ENCODE data around the gene TOGARAM2. TPM values are rescaled to one million over a fixed set of nuclear protein-coding genes. Genes with fewer than 3 reads are reported as not detected.

TOGARAM2 gene
- total RNA-seq, 5 donors from 2014 or later (not counting 1 experiment from before 2014, with no cell fraction given): 1.7 to 5.2 (median 2.7) TPM

- H3K4me1 ChIP-seq (ENCODE audit: control insufficient read depth in 1 of 2, extremely low read depth in 1 of 2, insufficient read depth in 2 of 2, low read length in 2 of 2): no peaks in the 10 kb centered on the region
- no peaks in the 10 kb centered on the region for H3K36me3 ChIP-seq (ENCODE audit: control insufficient read depth in 2 of 2, extremely low read depth in 1 of 2, insufficient read depth in 1 of 2, low read length in 1 of 2)
- Mint-ChIP-seq H3K27ac (no peak overlapping the region), H3K4me1 (peaks cover 6 to 11% (median 9%) of the 10 kb centered on the region in 3 donors), H3K27me3 (no peaks in the 10 kb centered on the region), H3K4me3 (no peak overlapping the region), H3K9me3 (no peaks in the 10 kb centered on the region), H3K36me3 (no peaks in the 10 kb centered on the region)
- no peaks in the 10 kb centered on the region for H3K9me3 ChIP-seq
- ChIA-PET POLR2A (no interaction called here), CTCF (no interaction called here)
- no peaks in the 10 kb centered on the region for H3K27me3 ChIP-seq (replicated peaks in 1 of 2; ENCODE audit: control insufficient read depth in 2 of 2, extremely low read depth in 1 of 2, insufficient read depth in 2 of 2, low read length in 1 of 2)
- H3K27ac ChIP-seq (ENCODE audit: low read length): no peak overlapping the region
- ATAC-seq (replicated peaks in 1 of 4) (no peak), DNase-seq (no peak)
- no peak overlapping the region for H3K4me3 ChIP-seq (ENCODE audit: control insufficient read depth in 1 of 2, extremely low read depth in 1 of 2, low read length in 1 of 2)
- no CpG with 5 or more reads among the region's 3 CpGs for WGBS (ENCODE audit: insufficient coverage)
These were observed 80.5 kb downstream of the TOGARAM2 start for GRCh38 chr2:29061616-29062015.

GRCh38 chr2:29062371-29062770, 81.3 kb downstream of the TOGARAM2 start:
- H3K9me3 Mint-ChIP-seq: no peaks in the 10 kb centered on the region
- H3K4me3 Mint-ChIP-seq: no peak overlapping the region
- H3K4me1 Mint-ChIP-seq: peaks cover 6 to 11% (median 9%) of the 10 kb centered on the region in 3 donors
- DNase-seq (no peak), ATAC-seq (replicated peaks in 1 of 4) (no peak)
- Histone ChIP-seq H3K4me1 (ENCODE audit: control insufficient read depth in 1 of 2, extremely low read depth in 1 of 2, insufficient read depth in 2 of 2, low read length in 2 of 2) (no peaks in the 10 kb centered on the region), H3K9me3 (no peaks in the 10 kb centered on the region), H3K27me3 (replicated peaks in 1 of 2; ENCODE audit: control insufficient read depth in 2 of 2, extremely low read depth in 1 of 2, insufficient read depth in 2 of 2, low read length in 1 of 2) (no peaks in the 10 kb centered on the region), H3K4me3 (ENCODE audit: control insufficient read depth in 1 of 2, extremely low read depth in 1 of 2, low read length in 1 of 2) (no peak overlapping the region), H3K36me3 (ENCODE audit: control insufficient read depth in 2 of 2, extremely low read depth in 1 of 2, insufficient read depth in 1 of 2, low read length in 1 of 2) (no peaks in the 10 kb centered on the region), H3K27ac (ENCODE audit: low read length) (no peak overlapping the region)
- ChIA-PET POLR2A (no interaction called here), CTCF (no interaction called here)
- 92% methylated on average over 8 of the region's 10 CpGs for WGBS (ENCODE audit: insufficient coverage)
- no peaks in the 10 kb centered on the region for H3K27me3 Mint-ChIP-seq
- no peaks in the 10 kb centered on the region for H3K36me3 Mint-ChIP-seq
- H3K27ac Mint-ChIP-seq: no peak overlapping the region

GRCh38 chr2:29063056-29063455, 82.0 kb downstream of the TOGARAM2 start:
- 93% methylated on average over 6 of the region's 6 CpGs for WGBS (ENCODE audit: insufficient coverage)
- Mint-ChIP-seq H3K9me3 (no peaks in the 10 kb centered on the region), H3K36me3 (no peaks in the 10 kb centered on the region), H3K27ac (no peak overlapping the region), H3K27me3 (no peaks in the 10 kb centered on the region), H3K4me3 (no peak overlapping the region), H3K4me1 (peaks cover 6 to 11% (median 9%) of the 10 kb centered on the region in 3 donors)
- Histone ChIP-seq H3K27me3 (replicated peaks in 1 of 2; ENCODE audit: control insufficient read depth in 2 of 2, extremely low read depth in 1 of 2, insufficient read depth in 2 of 2, low read length in 1 of 2) (no peaks in the 10 kb centered on the region), H3K4me1 (ENCODE audit: control insufficient read depth in 1 of 2, extremely low read depth in 1 of 2, insufficient read depth in 2 of 2, low read length in 2 of 2) (no peaks in the 10 kb centered on the region), H3K4me3 (ENCODE audit: control insufficient read depth in 1 of 2, extremely low read depth in 1 of 2, low read length in 1 of 2) (no peak overlapping the region), H3K9me3 (no peaks in the 10 kb centered on the region), H3K27ac (ENCODE audit: low read length) (no peak overlapping the region), H3K36me3 (ENCODE audit: control insufficient read depth in 2 of 2, extremely low read depth in 1 of 2, insufficient read depth in 1 of 2, low read length in 1 of 2) (no peaks in the 10 kb centered on the region)
- DNase-seq (no peak), ATAC-seq (replicated peaks in 1 of 4) (no peak)
- ChIA-PET CTCF (no interaction called here), POLR2A (no interaction called here)

GRCh38 chr2:29063646-29064345, 82.7 kb downstream of the TOGARAM2 start:
- H3K27ac Mint-ChIP-seq: no peak overlapping the region
- no peaks in the 10 kb centered on the region for H3K27me3 Mint-ChIP-seq
- no peaks in the 10 kb centered on the region for H3K36me3 ChIP-seq (ENCODE audit: control insufficient read depth in 2 of 2, extremely low read depth in 1 of 2, insufficient read depth in 1 of 2, low read length in 1 of 2)
- H3K4me3 ChIP-seq (ENCODE audit: control insufficient read depth in 1 of 2, extremely low read depth in 1 of 2, low read length in 1 of 2): no peak overlapping the region
- no peaks in the 10 kb centered on the region for H3K9me3 ChIP-seq
- ChIA-PET POLR2A (no interaction called here), CTCF (no interaction called here)
- H3K27ac ChIP-seq (ENCODE audit: low read length): no peak overlapping the region
- H3K36me3 Mint-ChIP-seq: no peaks in the 10 kb centered on the region
- DNase-seq (no peak), ATAC-seq (replicated peaks in 1 of 4) (no peak)
- H3K4me1 ChIP-seq (ENCODE audit: control insufficient read depth in 1 of 2, extremely low read depth in 1 of 2, insufficient read depth in 2 of 2, low read length in 2 of 2): no peaks in the 10 kb centered on the region
- no peaks in the 10 kb centered on the region for H3K9me3 Mint-ChIP-seq
- no peaks in the 10 kb centered on the region for H3K27me3 ChIP-seq (replicated peaks in 1 of 2; ENCODE audit: control insufficient read depth in 2 of 2, extremely low read depth in 1 of 2, insufficient read depth in 2 of 2, low read length in 1 of 2)
- WGBS (ENCODE audit: insufficient coverage): 87% methylated on average over 10 of the region's 20 CpGs
- H3K4me3 Mint-ChIP-seq: no peak overlapping the region
- peaks cover 6 to 11% (median 9%) of the 10 kb centered on the region in 3 donors for H3K4me1 Mint-ChIP-seq

GRCh38 chr2:29064346-29064715, 83.2 kb downstream of the TOGARAM2 start:
- H3K27ac Mint-ChIP-seq: no peak overlapping the region

GRCh38 chr2:29064746-29065067, 83.6 kb downstream of the TOGARAM2 start:
- no peaks in the 10 kb centered on the region for H3K4me1 ChIP-seq (ENCODE audit: control insufficient read depth in 1 of 2, extremely low read depth in 1 of 2, insufficient read depth in 2 of 2, low read length in 2 of 2)
- no peak for DNase-seq
- Mint-ChIP-seq H3K4me3 (no peak overlapping the region), H3K36me3 (no peaks in the 10 kb centered on the region), H3K27ac (no peak overlapping the region), H3K9me3 (no peaks in the 10 kb centered on the region), H3K27me3 (no peaks in the 10 kb centered on the region), H3K4me1 (peaks cover 3 to 6% (median 4%) of the 10 kb centered on the region in 3 donors)
- no peaks in the 10 kb centered on the region for H3K36me3 ChIP-seq (ENCODE audit: control insufficient read depth in 2 of 2, extremely low read depth in 1 of 2, insufficient read depth in 1 of 2, low read length in 1 of 2)
- H3K9me3 ChIP-seq: no peaks in the 10 kb centered on the region
- ChIA-PET POLR2A (no interaction called here), CTCF (no interaction called here)
- 92% methylated on average over 10 of the region's 11 CpGs for WGBS (ENCODE audit: insufficient coverage)
- H3K27ac ChIP-seq (ENCODE audit: low read length): no peak overlapping the region
- H3K4me3 ChIP-seq (ENCODE audit: control insufficient read depth in 1 of 2, extremely low read depth in 1 of 2, low read length in 1 of 2): no peak overlapping the region
- H3K27me3 ChIP-seq (replicated peaks in 1 of 2; ENCODE audit: control insufficient read depth in 2 of 2, extremely low read depth in 1 of 2, insufficient read depth in 2 of 2, low read length in 1 of 2): no peaks in the 10 kb centered on the region
- ATAC-seq (replicated peaks in 1 of 4): no peak

More at GRCh38 chr2:29064346-29064715, 83.2 kb downstream of the TOGARAM2 start:
- ATAC-seq (replicated peaks in 1 of 4) (no peak), DNase-seq (no peak)
- H3K4me3 ChIP-seq (ENCODE audit: control insufficient read depth in 1 of 2, extremely low read depth in 1 of 2, low read length in 1 of 2): no peak overlapping the region
- Mint-ChIP-seq H3K27me3 (no peaks in the 10 kb centered on the region), H3K36me3 (no peaks in the 10 kb centered on the region), H3K4me1 (peaks cover 6 to 10% (median 8%) of the 10 kb centered on the region in 3 donors), H3K4me3 (no peak overlapping the region), H3K9me3 (no peaks in the 10 kb centered on the region)
- ChIA-PET CTCF (no interaction called here), POLR2A (no interaction called here)
- no peaks in the 10 kb centered on the region for H3K36me3 ChIP-seq (ENCODE audit: control insufficient read depth in 2 of 2, extremely low read depth in 1 of 2, insufficient read depth in 1 of 2, low read length in 1 of 2)
- no peak overlapping the region for H3K27ac ChIP-seq (ENCODE audit: low read length)
- WGBS (ENCODE audit: insufficient coverage): 86% methylated on average over 2 of the region's 4 CpGs
- H3K4me1 ChIP-seq (ENCODE audit: control insufficient read depth in 1 of 2, extremely low read depth in 1 of 2, insufficient read depth in 2 of 2, low read length in 2 of 2): no peaks in the 10 kb centered on the region
- H3K27me3 ChIP-seq (replicated peaks in 1 of 2; ENCODE audit: control insufficient read depth in 2 of 2, extremely low read depth in 1 of 2, insufficient read depth in 2 of 2, low read length in 1 of 2): no peaks in the 10 kb centered on the region
- no peaks in the 10 kb centered on the region for H3K9me3 ChIP-seq
